Coronary artery (tissue), 2 donors: ENCODE measurements around the gene AHNAK.
"Not testable (repeated sequence)": the region's sequence is repeated elsewhere in the genome, so short reads cannot be mapped to it uniquely, and the experiment has no call there.

Source experiments
- DNase-seq: peaks from one replicate; pipeline ENCODE4 v3.0.0-alpha.2; 2017; ENCODE audit warnings: low spot score
- H3K27ac ChIP-seq, 2 donors: fragments of 200-600 bp; sonication (generic); one replicate each; pipeline ENCODE4 v1.5.1; 2016 to 2019
- H3K4me3 ChIP-seq: fragments of 200-600 bp; sonication (generic); 2 replicates; pipeline ENCODE4 v1.5.1; 2016; ENCODE audit warnings: mild to moderate bottlenecking, moderate library complexity
- TF ChIP-seq, protein P1 (sequence below): fragments of 200-600 bp; sonication (generic); IDR thresholded peaks from one replicate; pipeline ENCODE4 v1.5.1; 2019; ENCODE audit warnings: antibody characterized with exemption

Gene AHNAK

DNA sequence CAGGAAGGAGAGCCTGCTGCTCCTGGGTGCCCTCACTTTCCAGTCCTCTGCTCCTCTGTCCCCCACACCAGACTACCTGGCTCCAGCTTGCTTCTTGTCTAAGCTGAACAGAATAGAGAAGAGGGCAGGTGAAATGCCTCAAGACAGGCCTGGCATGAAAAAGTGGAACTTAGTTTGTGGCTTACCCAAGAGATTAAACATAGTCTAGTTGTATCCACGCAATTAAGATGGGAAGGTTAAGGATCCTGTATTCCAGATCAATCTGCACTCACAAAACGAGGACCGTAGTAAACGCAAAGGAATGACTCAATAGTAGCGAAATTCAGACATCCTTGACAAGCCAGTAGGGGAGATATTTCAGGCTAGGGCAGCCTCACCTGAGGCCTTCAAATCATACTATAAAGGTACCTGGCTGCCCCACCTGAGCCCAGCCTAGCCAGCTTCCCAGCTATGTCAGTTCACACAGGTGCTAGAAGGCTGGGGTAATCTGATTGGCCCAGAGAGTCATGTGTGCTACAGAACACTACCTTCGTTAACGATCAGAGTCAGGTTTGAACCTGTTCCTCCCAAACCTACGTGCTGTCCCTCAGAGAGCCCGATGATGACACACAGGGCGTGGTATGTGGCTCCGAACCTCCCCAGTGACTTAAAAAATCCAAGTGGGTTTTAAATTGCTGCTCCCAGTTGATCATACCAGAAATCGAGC lies 46.5 kb downstream of the AHNAK start:
- TF ChIP-seq, protein P1, sequence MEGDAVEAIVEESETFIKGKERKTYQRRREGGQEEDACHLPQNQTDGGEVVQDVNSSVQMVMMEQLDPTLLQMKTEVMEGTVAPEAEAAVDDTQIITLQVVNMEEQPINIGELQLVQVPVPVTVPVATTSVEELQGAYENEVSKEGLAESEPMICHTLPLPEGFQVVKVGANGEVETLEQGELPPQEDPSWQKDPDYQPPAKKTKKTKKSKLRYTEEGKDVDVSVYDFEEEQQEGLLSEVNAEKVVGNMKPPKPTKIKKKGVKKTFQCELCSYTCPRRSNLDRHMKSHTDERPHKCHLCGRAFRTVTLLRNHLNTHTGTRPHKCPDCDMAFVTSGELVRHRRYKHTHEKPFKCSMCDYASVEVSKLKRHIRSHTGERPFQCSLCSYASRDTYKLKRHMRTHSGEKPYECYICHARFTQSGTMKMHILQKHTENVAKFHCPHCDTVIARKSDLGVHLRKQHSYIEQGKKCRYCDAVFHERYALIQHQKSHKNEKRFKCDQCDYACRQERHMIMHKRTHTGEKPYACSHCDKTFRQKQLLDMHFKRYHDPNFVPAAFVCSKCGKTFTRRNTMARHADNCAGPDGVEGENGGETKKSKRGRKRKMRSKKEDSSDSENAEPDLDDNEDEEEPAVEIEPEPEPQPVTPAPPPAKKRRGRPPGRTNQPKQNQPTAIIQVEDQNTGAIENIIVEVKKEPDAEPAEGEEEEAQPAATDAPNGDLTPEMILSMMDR: no peak
- Histone ChIP-seq H3K4me3 (no peak overlapping the region), H3K27ac (peak overlapping the region in 1 of 2 donors; percentile 69)
- no peak for DNase-seq

DNA sequence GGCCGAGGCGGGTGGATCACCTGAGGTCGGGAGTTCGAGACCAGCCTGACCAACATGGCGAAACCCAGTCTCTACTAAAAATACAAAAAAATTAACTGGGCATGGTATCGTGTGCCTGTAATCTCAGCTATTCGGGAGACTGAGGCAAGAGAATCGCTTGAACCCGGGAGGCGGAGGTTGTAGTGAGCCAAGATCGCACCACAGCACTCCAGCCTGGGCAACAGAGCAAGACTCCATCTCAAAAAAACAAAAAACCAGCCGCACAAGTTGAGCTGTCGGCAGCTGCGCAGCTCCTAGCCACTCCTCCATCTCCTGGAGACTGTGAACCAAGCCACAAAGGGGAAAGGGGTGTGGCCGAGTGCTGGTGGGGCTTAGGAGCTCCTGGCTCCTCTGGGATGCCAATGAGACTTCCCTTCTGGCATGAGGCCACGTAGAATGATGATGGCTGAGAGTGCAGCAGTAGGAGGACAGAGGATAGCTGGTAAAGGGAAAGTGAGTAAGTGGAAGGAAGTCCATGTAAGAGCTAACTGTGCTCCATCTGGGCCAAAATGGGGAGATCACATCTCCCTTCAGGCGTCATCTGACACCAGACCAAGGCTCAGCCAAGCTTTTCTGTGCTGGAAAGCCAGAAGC lies 47.2 kb downstream of the AHNAK start:
- DNase-seq, H3K4me3 ChIP-seq: not testable (repeated sequence)
- peak overlapping the region in 1 of 2 donors; percentile 69 for H3K27ac ChIP-seq

- TF ChIP-seq, protein P1: no peak
- Histone ChIP-seq H3K27ac (peak overlapping the region in 1 of 2 donors; percentile 69), H3K4me3 (no peak overlapping the region)
- no peak for DNase-seq
Observed at GRCh38 chr11:62498492-62499286, 47.9 kb downstream of the AHNAK start.

GRCh38 chr11:62498031-62498430 lies 48.6 kb downstream of the AHNAK start:
- H3K4me3 ChIP-seq: no peak overlapping the region
- H3K27ac ChIP-seq: no peak overlapping the region
- TF ChIP-seq, protein P1: no peak
- no peak for DNase-seq

GRCh38 chr11:62497132-62497801 lies 49.3 kb downstream of the AHNAK start:
- DNase-seq: no peak
- peak overlapping the region in 1 of 2 donors; percentile 46 for H3K27ac ChIP-seq
- H3K4me3 ChIP-seq: no peak overlapping the region
- TF ChIP-seq, protein P1: no peak

GRCh38 chr11:62496676-62497075 lies 49.9 kb downstream of the AHNAK start:
- TF ChIP-seq, protein P1: no peak
- Histone ChIP-seq H3K4me3 (no peak overlapping the region), H3K27ac (no peak overlapping the region)
- DNase-seq: no peak

GRCh38 chr11:62494246-62494645 lies 52.4 kb downstream of the AHNAK start:
- Histone ChIP-seq H3K27ac (no peak overlapping the region), H3K4me3 (no peak overlapping the region)
- DNase-seq: no peak
- TF ChIP-seq, protein P1: no peak
